ENCODE data around the gene MFAP5.

DNA sequence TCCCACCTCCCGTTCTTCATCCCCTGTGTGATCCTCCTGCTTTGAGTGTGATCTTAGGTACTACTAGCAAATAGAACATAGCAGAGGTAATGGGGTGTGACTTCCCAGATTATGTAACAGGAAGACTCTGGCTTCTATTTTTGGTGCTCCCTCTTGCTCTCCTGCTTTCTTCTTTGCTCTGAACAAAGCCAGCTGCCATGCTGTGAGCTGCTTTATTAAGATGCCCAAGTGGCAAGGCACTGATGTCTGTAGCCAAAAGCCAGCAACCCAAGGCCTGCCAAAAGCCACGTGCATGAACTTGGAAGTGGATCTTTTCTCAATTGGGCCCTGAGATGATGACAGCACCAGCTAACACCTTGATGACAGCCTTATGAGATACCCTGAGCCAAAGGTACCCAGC, 5.8 kb upstream of the MFAP5 start:
- TF ChIP-seq POLR2A (IDR thresholded peaks at IDR 0.05), result no peak
- TF ChIP-seq, protein P1, sequence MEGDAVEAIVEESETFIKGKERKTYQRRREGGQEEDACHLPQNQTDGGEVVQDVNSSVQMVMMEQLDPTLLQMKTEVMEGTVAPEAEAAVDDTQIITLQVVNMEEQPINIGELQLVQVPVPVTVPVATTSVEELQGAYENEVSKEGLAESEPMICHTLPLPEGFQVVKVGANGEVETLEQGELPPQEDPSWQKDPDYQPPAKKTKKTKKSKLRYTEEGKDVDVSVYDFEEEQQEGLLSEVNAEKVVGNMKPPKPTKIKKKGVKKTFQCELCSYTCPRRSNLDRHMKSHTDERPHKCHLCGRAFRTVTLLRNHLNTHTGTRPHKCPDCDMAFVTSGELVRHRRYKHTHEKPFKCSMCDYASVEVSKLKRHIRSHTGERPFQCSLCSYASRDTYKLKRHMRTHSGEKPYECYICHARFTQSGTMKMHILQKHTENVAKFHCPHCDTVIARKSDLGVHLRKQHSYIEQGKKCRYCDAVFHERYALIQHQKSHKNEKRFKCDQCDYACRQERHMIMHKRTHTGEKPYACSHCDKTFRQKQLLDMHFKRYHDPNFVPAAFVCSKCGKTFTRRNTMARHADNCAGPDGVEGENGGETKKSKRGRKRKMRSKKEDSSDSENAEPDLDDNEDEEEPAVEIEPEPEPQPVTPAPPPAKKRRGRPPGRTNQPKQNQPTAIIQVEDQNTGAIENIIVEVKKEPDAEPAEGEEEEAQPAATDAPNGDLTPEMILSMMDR (IDR thresholded peaks at IDR 0.05), result no peak

All from esophagus squamous epithelium (tissue), 4 donors.